Measurements from ENCODE around the gene STRN3.
"Not testable (repeated sequence)": the region's sequence is repeated elsewhere in the genome, so short reads cannot be mapped to it uniquely, and the experiment has no call there.

STRN3 gene

DNA sequence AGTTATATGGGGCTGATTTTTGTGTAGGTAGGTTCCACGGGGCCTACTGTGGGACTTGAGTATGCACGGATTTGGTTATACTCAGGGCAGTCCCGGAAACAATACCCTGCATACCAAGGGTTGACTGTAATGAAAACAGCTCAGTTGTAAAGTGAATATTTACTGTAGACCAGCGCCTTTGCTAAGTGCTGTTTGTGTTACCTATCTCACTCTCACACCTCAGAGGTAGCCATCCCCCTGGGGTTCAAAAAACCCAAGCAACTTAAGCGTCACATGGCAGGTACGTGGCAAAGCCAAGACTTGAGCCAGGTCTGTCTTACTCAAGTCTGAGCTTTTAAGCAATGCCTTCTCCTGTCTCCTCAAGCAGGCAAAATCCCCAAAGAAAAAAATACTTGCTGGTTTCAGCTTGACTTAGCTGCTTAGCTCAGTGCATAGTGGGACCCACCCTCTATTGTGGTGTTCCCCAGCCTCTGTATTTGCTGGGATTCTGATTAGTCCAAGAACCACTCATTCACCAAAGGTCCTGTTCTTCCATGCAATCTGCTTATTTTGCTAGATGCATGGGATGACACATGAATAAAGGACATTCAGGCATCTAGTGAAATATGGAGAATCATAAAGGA, 34.2 kb upstream of the STRN3 start:
- FAIRE-seq: no peak

DNA sequence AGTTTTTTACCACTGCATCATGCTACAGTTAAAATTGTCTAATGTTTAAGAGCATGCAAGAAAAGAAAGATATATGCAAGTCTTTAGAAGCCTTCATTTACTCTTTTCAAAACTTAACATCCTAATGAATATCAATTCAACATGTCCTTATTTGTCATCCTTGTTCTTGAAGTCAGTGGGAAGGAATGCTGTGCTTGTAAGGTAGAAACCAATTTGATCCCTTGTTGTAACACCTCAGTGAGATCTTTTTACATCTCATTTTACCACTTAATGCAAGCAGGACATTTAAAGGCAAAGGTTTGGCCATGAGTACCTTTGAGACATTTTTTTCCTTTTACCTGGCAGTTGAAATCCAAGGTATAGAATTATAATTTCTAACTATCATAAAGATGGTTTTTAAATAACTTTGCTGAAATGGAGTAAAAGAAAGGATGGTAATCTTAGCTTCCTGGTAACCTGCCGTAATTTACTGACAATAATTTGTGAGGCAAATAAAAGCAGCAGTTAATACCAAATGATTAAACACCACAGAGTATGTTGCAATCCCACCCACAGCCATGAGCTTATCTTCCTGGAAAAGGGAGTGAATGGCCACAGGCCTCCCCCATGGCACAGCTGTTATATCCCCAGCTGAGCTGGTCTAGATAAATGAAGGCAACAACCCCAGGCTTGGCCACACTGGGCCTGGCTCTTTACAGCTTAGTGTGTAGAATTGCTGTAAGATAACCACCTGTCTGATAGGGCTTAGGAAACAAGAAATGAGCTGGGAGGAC, 33.2 kb upstream of the STRN3 start:
- FAIRE-seq: no peak
- DNase-seq (ENCODE audit: insufficient read length, low spot score): no peak
- TF ChIP-seq, protein P1, sequence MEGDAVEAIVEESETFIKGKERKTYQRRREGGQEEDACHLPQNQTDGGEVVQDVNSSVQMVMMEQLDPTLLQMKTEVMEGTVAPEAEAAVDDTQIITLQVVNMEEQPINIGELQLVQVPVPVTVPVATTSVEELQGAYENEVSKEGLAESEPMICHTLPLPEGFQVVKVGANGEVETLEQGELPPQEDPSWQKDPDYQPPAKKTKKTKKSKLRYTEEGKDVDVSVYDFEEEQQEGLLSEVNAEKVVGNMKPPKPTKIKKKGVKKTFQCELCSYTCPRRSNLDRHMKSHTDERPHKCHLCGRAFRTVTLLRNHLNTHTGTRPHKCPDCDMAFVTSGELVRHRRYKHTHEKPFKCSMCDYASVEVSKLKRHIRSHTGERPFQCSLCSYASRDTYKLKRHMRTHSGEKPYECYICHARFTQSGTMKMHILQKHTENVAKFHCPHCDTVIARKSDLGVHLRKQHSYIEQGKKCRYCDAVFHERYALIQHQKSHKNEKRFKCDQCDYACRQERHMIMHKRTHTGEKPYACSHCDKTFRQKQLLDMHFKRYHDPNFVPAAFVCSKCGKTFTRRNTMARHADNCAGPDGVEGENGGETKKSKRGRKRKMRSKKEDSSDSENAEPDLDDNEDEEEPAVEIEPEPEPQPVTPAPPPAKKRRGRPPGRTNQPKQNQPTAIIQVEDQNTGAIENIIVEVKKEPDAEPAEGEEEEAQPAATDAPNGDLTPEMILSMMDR (IDR thresholded peaks at IDR 0.05; ENCODE audit: insufficient read depth, missing control alignments): no peak

More for the DNA sequence above, 34.2 kb upstream of the STRN3 start:
- TF ChIP-seq, protein P1 (IDR thresholded peaks at IDR 0.05; ENCODE audit: insufficient read depth, missing control alignments): no peak
- no peak for DNase-seq (ENCODE audit: insufficient read length, low spot score)

DNA sequence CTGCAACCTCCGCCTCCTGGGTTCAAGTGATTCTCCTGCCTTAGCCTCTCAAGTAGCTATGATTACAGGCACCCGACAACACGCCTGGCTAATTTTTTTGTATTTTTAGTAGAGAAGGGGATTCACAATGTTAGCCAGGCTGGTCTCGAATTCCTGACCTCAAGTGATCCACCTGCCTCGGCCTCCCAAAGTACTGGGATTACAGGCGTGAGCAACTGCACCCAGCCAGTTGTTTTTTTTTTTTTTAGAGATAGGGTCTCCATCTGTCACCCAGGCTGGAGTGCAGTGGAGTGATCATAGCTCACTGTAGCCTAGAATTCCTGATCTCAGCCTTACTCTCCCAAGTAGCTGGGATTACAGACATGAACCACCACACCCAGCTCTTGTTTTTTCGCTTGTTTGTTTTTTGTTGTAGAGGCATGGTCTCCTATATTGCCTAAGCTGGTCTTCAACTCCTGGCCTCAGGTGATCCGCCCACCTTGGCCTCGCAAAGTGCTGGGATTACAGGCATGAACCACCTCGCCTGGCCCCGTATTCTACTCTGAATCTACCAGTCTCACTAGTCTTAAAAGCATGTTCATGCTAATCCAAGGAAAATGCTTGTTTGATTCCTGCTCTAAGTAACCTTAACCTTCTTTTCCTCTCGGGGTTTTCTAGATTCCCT, 31.7 kb upstream of the STRN3 start:
- FAIRE-seq: no peak
- TF ChIP-seq, protein P1 (IDR thresholded peaks at IDR 0.05; ENCODE audit: insufficient read depth, missing control alignments): no peak
- DNase-seq (ENCODE audit: insufficient read length, low spot score): no peak

DNA sequence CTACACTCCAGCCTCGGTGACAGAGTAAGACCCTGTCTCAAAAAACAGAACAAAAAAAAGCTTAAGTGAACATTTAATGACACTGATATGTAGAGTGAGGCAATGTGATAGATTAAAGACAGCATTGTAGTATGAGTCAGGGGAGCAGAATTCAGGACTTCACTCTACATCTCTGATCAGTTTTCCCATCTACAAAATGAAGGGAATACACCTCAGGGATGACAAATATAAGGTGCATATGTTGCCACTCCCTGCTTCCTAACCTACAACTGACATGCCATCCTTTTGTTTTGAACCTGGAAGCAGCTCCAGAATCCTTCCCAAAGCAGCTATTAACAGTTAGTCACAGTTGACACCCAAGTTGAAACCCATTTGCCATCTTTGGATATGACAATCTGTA, 30.9 kb upstream of the STRN3 start:
- DNase-seq (ENCODE audit: insufficient read length, low spot score) (no peak), FAIRE-seq (no peak)
- TF ChIP-seq, protein P1 (IDR thresholded peaks at IDR 0.05; ENCODE audit: insufficient read depth, missing control alignments): no peak

DNA sequence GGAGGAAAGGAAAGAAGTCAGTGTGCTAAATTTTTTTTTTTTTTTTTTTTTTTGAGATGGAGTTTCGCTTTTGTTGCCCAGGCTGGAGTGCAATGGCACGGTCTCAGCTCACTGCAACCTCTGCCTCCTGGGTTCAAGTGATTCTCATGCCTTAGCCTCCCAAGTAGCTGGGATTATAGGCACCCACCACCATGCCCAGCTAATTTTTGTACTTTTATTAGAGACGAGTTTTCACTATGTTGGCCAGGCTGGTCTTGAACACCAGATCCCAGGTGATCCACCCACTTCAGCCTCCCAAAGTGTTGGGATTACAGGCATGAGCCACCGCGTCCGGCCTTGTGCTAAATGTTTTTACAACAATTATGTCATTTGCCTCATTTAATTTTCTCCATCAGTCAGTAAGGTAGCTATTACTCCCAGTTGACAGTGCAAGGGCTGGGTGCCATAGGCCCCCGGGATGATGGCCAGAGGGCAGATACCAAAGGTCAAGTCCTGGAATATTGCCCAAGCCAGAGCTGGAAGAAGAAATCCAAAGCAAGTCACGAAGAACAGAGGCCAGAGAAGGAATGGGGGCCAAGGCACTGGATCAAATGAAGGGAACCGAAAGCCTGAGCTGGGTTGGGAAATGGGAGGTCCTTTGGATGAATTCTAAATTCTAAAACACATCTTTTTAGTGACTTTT, 26.9 kb upstream of the STRN3 start:
- not testable (repeated sequence) for DNase-seq (ENCODE audit: insufficient read length, low spot score); FAIRE-seq

DNA sequence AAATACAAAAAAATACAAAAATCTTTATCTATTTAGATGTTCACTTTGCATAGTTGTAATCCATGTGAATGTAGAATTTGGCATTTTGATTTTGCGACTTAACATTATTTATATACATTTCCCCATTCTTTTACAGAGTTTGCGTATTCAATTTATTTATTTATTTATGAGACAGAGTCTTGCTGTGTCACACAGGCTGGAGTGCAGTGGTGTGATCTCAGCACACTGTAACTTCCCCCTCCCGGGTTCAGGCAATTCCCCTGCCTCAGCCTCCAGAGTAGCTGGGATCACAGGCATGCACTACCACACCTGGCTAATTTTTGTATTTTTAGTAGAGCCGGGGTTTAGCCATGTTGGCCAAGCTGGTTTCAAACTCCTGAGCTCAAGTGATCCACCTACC, 25.3 kb upstream of the STRN3 start:
- TF ChIP-seq, protein P1 (IDR thresholded peaks at IDR 0.05; ENCODE audit: insufficient read depth, missing control alignments): no peak
- no peak for FAIRE-seq
- DNase-seq (ENCODE audit: insufficient read length, low spot score): no peak

DNA sequence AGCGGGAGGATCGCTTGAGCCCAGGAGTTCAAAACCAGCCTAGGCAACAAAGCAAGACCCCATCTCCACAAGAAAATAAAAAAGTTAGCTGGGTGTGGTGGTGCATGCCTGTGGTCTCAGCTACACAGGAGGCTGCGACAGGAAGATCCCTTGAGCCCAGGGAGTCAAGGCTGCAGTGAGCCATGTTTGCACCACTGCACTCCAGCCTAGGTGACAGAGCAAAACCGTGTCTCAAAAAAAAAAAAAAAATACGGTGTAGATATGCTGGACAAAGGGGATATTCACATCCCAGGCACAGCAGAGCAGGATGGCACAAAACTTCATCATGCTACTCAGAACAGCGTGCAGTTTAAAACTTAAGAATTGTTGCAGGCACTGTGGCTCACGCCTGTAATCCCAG, 24.8 kb upstream of the STRN3 start:
- FAIRE-seq (no peak), DNase-seq (ENCODE audit: insufficient read length, low spot score) (no peak)
- TF ChIP-seq, protein P1 (IDR thresholded peaks at IDR 0.05; ENCODE audit: insufficient read depth, missing control alignments): no peak
